Astrocyte (in vitro differentiated cells and primary cell): ENCODE results near the gene LAG3. TPM values are rescaled to one million over a fixed set of nuclear protein-coding genes. Genes with fewer than 3 reads are reported as not detected.

Experiments
- DNase-seq: peaks from one replicate; pipeline ENCODE4 v3.0.0-alpha.2; 2010; ENCODE audit warnings: low read depth
- FAIRE-seq: peaks from 2 replicates; lab custom pipeline; 2011; peaks lifted over from hg19 to GRCh38; lab: Jason Lieb, UNC
- H2AFZ ChIP-seq: 2 replicates; pipeline ENCODE4 v1.6.0; 2012; ENCODE audit warnings: low read depth, low read length, inconsistent platforms
- H3K27ac ChIP-seq: 2 replicates; pipeline ENCODE4 v1.5.1; 2011; ENCODE audit warnings: low read depth, low read length, inconsistent platforms
- H3K27me3 ChIP-seq: 2 replicates; pipeline ENCODE4 v1.6.0; 2011; ENCODE audit warnings: low read length, inconsistent platforms; ENCODE audit not compliant: insufficient read depth
- H3K36me3 ChIP-seq: 2 replicates; pipeline ENCODE4 v1.5.1; 2011; ENCODE audit warnings: low read length, inconsistent platforms; ENCODE audit not compliant: insufficient read depth
- H3K4me1 ChIP-seq: 2 replicates; pipeline ENCODE4 v1.5.1; 2011; ENCODE audit warnings: low read length, inconsistent platforms; ENCODE audit not compliant: insufficient read depth
- H3K4me2 ChIP-seq: 2 replicates; pipeline ENCODE4 v1.6.0; 2012; ENCODE audit warnings: low read length, inconsistent platforms
- H3K4me3 ChIP-seq: 2 replicates; pipeline ENCODE4 v1.5.1; 2011; ENCODE audit warnings: low read depth, mild to moderate bottlenecking, low read length, inconsistent platforms; ENCODE audit not compliant: insufficient read depth
- H3K79me2 ChIP-seq: 2 replicates; pipeline ENCODE4 v1.6.0; 2012; ENCODE audit warnings: mild to moderate bottlenecking, low read length, inconsistent platforms; ENCODE audit not compliant: insufficient read depth
- H3K9ac ChIP-seq: 2 replicates; pipeline ENCODE4 v1.6.0; 2012; ENCODE audit warnings: mild to moderate bottlenecking, low read length, inconsistent platforms
- H3K9me3 ChIP-seq: 2 replicates; pipeline ENCODE4 v1.5.1; 2012; ENCODE audit warnings: low read depth, mild to moderate bottlenecking, low read length, inconsistent platforms; ENCODE audit not compliant: insufficient read depth
- H4K20me1 ChIP-seq: 2 replicates; pipeline ENCODE4 v1.6.0; 2012; ENCODE audit warnings: low read length, inconsistent platforms; ENCODE audit not compliant: insufficient read depth
- H3K27ac Mint-ChIP-seq: one replicate; pipeline ENCODE4 v1.8.0; 2021; ENCODE audit warnings: mild to moderate bottlenecking, mixed read lengths; ENCODE audit not compliant: unreplicated experiment
- H3K27me3 Mint-ChIP-seq: one replicate; pipeline ENCODE4 v1.8.0; 2021; ENCODE audit warnings: low read depth, mixed read lengths; ENCODE audit not compliant: unreplicated experiment
- H3K36me3 Mint-ChIP-seq: one replicate; pipeline ENCODE4 v1.8.0; 2021; ENCODE audit warnings: low read depth, mixed read lengths; ENCODE audit not compliant: unreplicated experiment
- H3K4me1 Mint-ChIP-seq: one replicate; pipeline ENCODE4 v1.8.0; 2021; ENCODE audit warnings: low read depth, mixed read lengths; ENCODE audit not compliant: unreplicated experiment
- H3K4me3 Mint-ChIP-seq: one replicate; pipeline ENCODE4 v1.8.0; 2021; ENCODE audit warnings: mild to moderate bottlenecking, moderate library complexity, mixed read lengths; ENCODE audit not compliant: unreplicated experiment
- H3K9me3 Mint-ChIP-seq: one replicate; pipeline ENCODE4 v1.8.0; 2021; ENCODE audit warnings: mild to moderate bottlenecking, mixed read lengths; ENCODE audit not compliant: unreplicated experiment
- CTCF ChIP-seq: IDR thresholded peaks from 2 replicates; pipeline ENCODE4 v1.5.1; 2011; ENCODE audit warnings: low read depth, mild to moderate bottlenecking, inconsistent platforms, low read length, moderate library complexity; ENCODE audit not compliant: insufficient read depth
- EZH2 ChIP-seq: IDR thresholded peaks from 2 replicates; pipeline ENCODE4 v1.6.1; 2012; ENCODE audit warnings: mild to moderate bottlenecking, low read length, inconsistent platforms; ENCODE audit not compliant: insufficient read depth
- total RNA-seq: library from RNA; stranded (reverse); gene quantifications from 2 replicates; pipeline ENCODE4 v1.2.1, GENCODE V29; 2021

The LAG3 gene
- total RNA-seq, 1 donor from 2014 or later, result 2.0 TPM

- H3K36me3 ChIP-seq, result peaks cover 15% of the 10 kb centered on the region
- Mint-ChIP-seq H3K36me3 (peaks cover 9% of the 10 kb centered on the region), H3K27me3 (no peaks in the 10 kb centered on the region), H3K4me1 (peaks cover 9% of the 10 kb centered on the region), H3K9me3 (no peaks in the 10 kb centered on the region), H3K4me3 (peak overlapping the region; percentile 97), H3K27ac (peak overlapping the region; percentile 100)
- no peak for FAIRE-seq
- peak overlapping the region; percentile 90 for H2AFZ ChIP-seq
- H3K27ac ChIP-seq, result peak overlapping the region; percentile 83
- DNase-seq, result no peak
- peaks cover 13% of the 10 kb centered on the region for H3K79me2 ChIP-seq
- peak overlapping the region; percentile 79 for H3K9ac ChIP-seq
- peaks cover 7% of the 10 kb centered on the region for H4K20me1 ChIP-seq
- H3K4me1 ChIP-seq, result peaks cover 7% of the 10 kb centered on the region
- H3K4me2 ChIP-seq, result peak overlapping the region; percentile 94
- H3K9me3 ChIP-seq, result no peaks in the 10 kb centered on the region
- no peaks in the 10 kb centered on the region for H3K27me3 ChIP-seq
- peak overlapping the region; percentile 66 for H3K4me3 ChIP-seq
- TF ChIP-seq CTCF (no peak), EZH2 (no peak)
Measured at GRCh38 chr12:6724409-6724797, 47.9 kb upstream of the LAG3 start.

- Mint-ChIP-seq H3K27me3 (no peaks in the 10 kb centered on the region), H3K4me1 (peaks cover 9% of the 10 kb centered on the region), H3K27ac (no peak overlapping the region), H3K36me3 (peaks cover 12% of the 10 kb centered on the region), H3K9me3 (no peaks in the 10 kb centered on the region), H3K4me3 (peak overlapping the region; percentile 97)
- H3K27ac ChIP-seq, result no peak overlapping the region
- no peaks in the 10 kb centered on the region for H3K9me3 ChIP-seq
- peaks cover 13% of the 10 kb centered on the region for H3K79me2 ChIP-seq
- no peak overlapping the region for H2AFZ ChIP-seq
- H3K4me1 ChIP-seq, result peaks cover 7% of the 10 kb centered on the region
- H3K9ac ChIP-seq, result no peak overlapping the region
- peaks cover 7% of the 10 kb centered on the region for H4K20me1 ChIP-seq
- TF ChIP-seq EZH2 (no peak), CTCF (no peak)
- no peak overlapping the region for H3K4me2 ChIP-seq
- DNase-seq (no peak), FAIRE-seq (no peak)
- H3K27me3 ChIP-seq, result no peaks in the 10 kb centered on the region
- peaks cover 23% of the 10 kb centered on the region for H3K36me3 ChIP-seq
- H3K4me3 ChIP-seq, result no peak overlapping the region
Measured at GRCh38 chr12:6725350-6725749, 47.0 kb upstream of the LAG3 start.

GRCh38 chr12:6729186-6729585, 43.1 kb upstream of the LAG3 start:
- H3K36me3 ChIP-seq, result peaks cover 38% of the 10 kb centered on the region
- no peaks in the 10 kb centered on the region for H3K27me3 ChIP-seq
- H3K9me3 ChIP-seq, result no peaks in the 10 kb centered on the region
- peaks cover 13% of the 10 kb centered on the region for H3K79me2 ChIP-seq
- H3K4me2 ChIP-seq, result no peak overlapping the region
- peaks cover 11% of the 10 kb centered on the region for H4K20me1 ChIP-seq
- Mint-ChIP-seq H3K4me1 (peaks cover 9% of the 10 kb centered on the region), H3K27ac (no peak overlapping the region), H3K4me3 (no peak overlapping the region), H3K27me3 (no peaks in the 10 kb centered on the region), H3K36me3 (peaks cover 19% of the 10 kb centered on the region), H3K9me3 (no peaks in the 10 kb centered on the region)
- no peak for FAIRE-seq
- no peak overlapping the region for H3K9ac ChIP-seq
- TF ChIP-seq CTCF (no peak), EZH2 (no peak)
- peaks cover 7% of the 10 kb centered on the region for H3K4me1 ChIP-seq
- no peak for DNase-seq
- no peak overlapping the region for H3K4me3 ChIP-seq
- no peak overlapping the region for H2AFZ ChIP-seq
- no peak overlapping the region for H3K27ac ChIP-seq
